DMS53 treated with DMSO at 0.1 percent for 48 hours (cell line): Measurements from ENCODE around the gene CELA2A.

Source experiments
- DNase-seq: peaks from one replicate; lab custom pipeline; 2025; ENCODE audit not compliant: unreplicated experiment; lab: John Stamatoyannopoulos, UW

CELA2A gene

GRCh38 chr1:15456313-15456954 lies at the start of gene CELA2A:
Gene CELA2A (plus strand): TSS chr1:15456732. CDS start chr1:15456754, 22 bp downstream.
- no peak for DNase-seq

GRCh38 chr1:15407580-15407979 lies 49.0 kb upstream of the CELA2A start:
- no peak for DNase-seq

GRCh38 chr1:15408890-15409387 lies 47.6 kb upstream of the CELA2A start:
- no peak for DNase-seq

- DNase-seq = peak; percentile 75
Measured at GRCh38 chr1:15409388-15410222, 46.9 kb upstream of the CELA2A start, which contains the start of gene EFHD2. Gene EFHD2 (plus strand): TSS chr1:15409888. CDS start chr1:15409972, 84 bp downstream.

GRCh38 chr1:15410223-15410883 lies 46.2 kb upstream of the CELA2A start:
- DNase-seq = no peak

GRCh38 chr1:15410884-15411245 lies 45.7 kb upstream of the CELA2A start:
- no peak for DNase-seq

GRCh38 chr1:15411593-15412137 lies 44.9 kb upstream of the CELA2A start:
- no peak for DNase-seq

GRCh38 chr1:15412175-15412800 lies 44.2 kb upstream of the CELA2A start:
- DNase-seq = no peak

- no peak for DNase-seq
Measured at GRCh38 chr1:15412843-15413242, 43.7 kb upstream of the CELA2A start.

- DNase-seq = no peak
Measured at GRCh38 chr1:15413563-15414444, 42.7 kb upstream of the CELA2A start.

- DNase-seq = no peak
Measured at GRCh38 chr1:15414445-15414983, 42.0 kb upstream of the CELA2A start.

- no peak for DNase-seq
Measured at GRCh38 chr1:15417059-15417934, 39.2 kb upstream of the CELA2A start.

- no peak for DNase-seq
Measured at GRCh38 chr1:15418806-15419515, 37.6 kb upstream of the CELA2A start.

- no peak for DNase-seq
Measured at GRCh38 chr1:15420853-15421465, 35.6 kb upstream of the CELA2A start.

- no peak for DNase-seq
Measured at GRCh38 chr1:15422871-15423270, 33.7 kb upstream of the CELA2A start.

- DNase-seq = no peak
Measured at GRCh38 chr1:15423355-15424077, 33.0 kb upstream of the CELA2A start.

- peak; percentile 97 for DNase-seq
Measured at GRCh38 chr1:15424146-15424667, 32.3 kb upstream of the CELA2A start.
